HG02588 (cell line): Measurements from ENCODE around the gene TTLL5.

Experiments used
- ATAC-seq: cut with Tn5 transposase; IDR thresholded peaks from one replicate; pipeline ENCODE4 v1.9.1; 2021; ENCODE audit warnings: mild to moderate bottlenecking, moderate library complexity; ENCODE audit not compliant: unreplicated experiment

Gene TTLL5, protein sequence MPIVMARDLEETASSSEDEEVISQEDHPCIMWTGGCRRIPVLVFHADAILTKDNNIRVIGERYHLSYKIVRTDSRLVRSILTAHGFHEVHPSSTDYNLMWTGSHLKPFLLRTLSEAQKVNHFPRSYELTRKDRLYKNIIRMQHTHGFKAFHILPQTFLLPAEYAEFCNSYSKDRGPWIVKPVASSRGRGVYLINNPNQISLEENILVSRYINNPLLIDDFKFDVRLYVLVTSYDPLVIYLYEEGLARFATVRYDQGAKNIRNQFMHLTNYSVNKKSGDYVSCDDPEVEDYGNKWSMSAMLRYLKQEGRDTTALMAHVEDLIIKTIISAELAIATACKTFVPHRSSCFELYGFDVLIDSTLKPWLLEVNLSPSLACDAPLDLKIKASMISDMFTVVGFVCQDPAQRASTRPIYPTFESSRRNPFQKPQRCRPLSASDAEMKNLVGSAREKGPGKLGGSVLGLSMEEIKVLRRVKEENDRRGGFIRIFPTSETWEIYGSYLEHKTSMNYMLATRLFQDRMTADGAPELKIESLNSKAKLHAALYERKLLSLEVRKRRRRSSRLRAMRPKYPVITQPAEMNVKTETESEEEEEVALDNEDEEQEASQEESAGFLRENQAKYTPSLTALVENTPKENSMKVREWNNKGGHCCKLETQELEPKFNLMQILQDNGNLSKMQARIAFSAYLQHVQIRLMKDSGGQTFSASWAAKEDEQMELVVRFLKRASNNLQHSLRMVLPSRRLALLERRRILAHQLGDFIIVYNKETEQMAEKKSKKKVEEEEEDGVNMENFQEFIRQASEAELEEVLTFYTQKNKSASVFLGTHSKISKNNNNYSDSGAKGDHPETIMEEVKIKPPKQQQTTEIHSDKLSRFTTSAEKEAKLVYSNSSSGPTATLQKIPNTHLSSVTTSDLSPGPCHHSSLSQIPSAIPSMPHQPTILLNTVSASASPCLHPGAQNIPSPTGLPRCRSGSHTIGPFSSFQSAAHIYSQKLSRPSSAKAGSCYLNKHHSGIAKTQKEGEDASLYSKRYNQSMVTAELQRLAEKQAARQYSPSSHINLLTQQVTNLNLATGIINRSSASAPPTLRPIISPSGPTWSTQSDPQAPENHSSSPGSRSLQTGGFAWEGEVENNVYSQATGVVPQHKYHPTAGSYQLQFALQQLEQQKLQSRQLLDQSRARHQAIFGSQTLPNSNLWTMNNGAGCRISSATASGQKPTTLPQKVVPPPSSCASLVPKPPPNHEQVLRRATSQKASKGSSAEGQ (N-terminal part only)

DNA sequence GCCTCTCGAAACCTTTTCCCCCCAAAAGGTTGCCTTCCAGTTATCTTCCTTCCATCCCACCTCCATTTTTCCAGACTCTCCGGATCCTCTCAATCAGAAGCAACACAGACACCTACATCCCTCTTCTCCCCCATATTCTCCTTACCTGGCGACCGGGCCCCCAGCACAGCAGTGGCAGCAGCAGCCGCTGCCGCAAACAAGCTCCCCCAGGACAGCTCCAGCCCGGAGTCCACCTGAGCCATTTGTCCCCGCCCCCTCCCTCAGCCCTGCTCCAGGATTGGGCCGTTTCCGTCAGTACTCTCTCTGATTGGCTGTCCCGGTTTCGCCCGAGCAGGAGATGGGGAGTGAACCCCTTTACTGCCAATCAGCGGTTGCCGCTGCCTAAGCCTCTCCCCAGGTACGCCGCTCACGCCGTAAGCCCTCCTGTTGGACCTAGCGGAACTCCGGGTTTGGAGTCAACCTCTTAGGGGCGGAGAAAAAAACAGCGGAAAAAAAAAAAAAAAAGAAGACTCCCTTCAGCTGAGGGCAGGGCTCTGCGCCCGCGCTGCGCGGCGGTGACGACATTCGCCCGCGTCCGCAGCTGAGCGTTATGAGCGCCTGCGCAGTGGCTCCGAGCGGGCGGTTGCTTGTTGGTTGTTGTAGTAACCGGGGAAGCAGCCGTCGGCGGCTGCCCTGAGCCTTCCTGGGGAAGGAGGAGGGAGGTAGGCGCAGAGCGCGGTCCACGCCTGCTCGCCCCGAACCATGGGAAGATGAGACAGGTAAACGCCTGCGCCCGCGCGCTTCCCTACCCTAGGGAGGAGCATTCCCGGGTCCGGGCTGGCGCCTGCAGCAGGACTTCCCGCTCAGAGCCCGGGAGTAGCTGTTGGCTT, at the start of gene TTLL5, which contains the start of gene ERG28:
Gene TTLL5 (plus strand): TSS at position 617 of the 869 bp plus-strand sequence. CDS start 1,904 bp downstream, outside the sequence.
Gene ERG28 (minus strand): TSS at position 247 of the 869 bp plus-strand sequence. CDS start 3,374 bp downstream, outside the sequence.
- peak; percentile 95 for ATAC-seq

DNA sequence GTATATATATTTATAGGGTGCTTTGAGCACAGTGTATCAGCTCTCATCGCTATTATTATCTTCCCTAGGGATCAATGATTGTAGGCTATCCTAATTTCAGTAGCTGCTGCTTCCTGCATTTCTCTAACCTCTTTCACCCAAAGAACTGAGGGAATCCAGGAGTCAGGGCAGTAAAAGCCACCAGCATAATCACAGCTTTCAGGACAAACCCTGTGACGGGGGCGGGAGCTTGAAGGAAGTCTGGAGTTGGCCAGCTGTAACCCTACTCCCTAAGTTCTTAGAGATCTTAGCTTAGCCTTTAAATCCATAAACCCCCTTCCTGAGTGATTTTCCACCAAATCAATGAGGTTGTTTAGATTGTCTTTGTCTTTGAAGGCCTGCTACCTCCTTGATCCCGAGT, 48.9 kb upstream of the TTLL5 start:
- no peak for ATAC-seq

DNA sequence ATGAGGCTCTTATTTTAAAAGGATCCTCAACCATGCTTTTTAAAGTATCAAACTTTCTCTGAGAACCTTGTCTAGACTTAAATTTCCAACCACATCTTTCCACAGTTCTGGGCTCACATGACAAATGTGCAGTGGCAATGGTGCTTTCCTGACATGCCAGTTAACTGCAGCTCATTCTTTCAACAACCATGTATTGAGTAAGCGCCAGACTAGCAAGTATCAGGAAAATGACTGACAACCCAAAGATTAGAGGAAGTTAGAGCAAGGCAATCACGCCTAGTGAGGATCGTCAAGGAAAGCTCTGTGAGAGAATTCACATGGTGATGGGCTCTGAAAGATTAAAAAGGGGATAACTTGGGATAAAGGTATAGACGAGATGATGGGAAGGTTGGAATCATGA, 46.9 kb upstream of the TTLL5 start:
- no peak for ATAC-seq

DNA sequence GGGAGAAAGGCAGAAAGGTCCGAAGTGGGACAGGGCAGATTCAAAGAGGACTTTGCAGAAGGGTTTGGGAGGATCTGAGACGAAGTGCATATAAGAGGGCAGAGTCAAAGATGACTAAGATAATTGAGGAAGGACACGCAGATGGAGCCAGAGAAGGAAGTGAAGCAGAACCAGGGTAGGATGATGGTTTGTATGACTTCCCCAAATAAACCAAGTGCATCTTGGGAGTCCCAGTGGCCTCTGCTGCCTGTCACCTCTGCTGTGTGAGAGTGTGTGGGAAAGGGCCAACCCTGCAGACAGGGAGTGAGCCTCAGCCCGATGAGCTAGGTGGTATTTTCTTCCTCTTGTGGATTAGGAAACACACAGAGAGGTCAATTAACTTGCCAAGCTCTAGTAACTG, 45.8 kb upstream of the TTLL5 start:
- ATAC-seq, result no peak

DNA sequence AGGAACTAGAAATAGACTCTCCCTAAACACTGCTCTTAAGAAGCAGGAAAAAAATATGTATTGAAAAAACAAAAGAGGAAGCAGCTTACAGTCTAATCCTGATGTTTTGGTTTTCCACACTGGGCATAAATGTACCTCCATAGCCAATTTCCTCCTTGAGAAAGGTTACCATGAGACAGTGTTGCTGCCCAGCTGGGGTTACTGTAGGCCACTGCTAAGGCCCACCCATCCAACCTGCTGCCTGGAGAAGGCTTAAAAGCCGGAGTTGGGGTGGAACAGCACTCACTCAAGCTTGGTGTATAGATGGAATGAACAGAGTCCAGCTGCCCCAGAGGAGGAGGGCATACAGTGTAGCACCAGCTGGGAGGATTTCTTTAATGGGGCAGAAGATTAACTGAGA, 41.5 kb upstream of the TTLL5 start:
- no peak for ATAC-seq

DNA sequence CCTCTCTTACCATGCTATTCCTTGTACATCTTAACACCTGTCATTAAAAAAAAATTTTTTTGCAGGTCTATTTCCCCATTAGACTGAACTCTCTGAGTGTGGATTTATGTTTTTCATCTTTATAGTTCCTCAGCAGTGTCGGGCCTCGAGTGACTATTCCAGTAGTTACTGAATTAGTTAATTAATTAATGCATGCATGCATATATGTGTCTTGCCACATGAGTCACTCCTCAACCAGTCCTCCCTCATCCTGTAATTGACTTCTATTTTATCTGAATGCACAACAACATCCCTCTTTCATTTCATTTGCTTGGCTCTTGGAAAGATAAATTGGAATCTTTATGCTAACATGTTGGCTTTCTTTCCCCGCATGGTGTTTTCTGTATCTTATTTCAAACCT, 36.0 kb upstream of the TTLL5 start:
- no peak for ATAC-seq

DNA sequence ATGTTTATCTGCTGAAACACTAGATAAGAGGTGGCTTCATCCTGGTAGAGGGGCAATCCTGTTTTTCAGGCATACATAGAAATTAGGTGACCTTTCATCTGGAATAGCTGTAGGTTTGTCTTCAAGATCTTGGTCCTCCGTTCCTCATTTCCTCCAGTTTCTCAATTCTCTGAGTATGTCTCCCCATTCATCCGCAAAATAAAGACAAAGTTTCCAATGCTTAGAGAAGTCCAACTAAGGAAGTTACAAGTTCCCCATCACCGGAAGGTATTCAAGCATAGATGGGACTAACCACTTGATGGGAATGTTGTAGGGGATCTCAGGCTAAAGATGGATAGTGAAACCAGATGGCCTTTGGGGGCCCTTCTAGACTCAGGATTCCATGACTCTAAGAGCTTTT, 34.6 kb upstream of the TTLL5 start:
- ATAC-seq, result no peak

DNA sequence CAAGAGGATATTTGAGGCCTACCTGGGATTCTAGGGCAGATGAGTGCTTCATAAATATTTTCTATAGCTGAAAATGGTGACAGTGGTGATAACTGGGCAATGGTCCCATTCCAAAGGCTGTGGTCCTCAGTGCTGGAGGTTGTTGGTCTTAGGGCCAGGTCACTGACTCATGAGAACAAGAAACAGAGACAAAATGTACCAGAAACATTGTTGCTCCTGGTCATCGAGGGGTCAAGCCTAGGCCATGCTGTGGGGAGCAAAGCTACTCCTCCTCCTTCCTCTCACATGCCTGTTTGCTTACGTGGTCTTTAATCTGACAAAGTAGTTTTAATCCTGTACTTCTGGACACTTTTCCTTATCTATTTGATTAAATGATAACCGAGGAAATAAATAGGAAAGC, 34.2 kb upstream of the TTLL5 start:
- no peak for ATAC-seq

DNA sequence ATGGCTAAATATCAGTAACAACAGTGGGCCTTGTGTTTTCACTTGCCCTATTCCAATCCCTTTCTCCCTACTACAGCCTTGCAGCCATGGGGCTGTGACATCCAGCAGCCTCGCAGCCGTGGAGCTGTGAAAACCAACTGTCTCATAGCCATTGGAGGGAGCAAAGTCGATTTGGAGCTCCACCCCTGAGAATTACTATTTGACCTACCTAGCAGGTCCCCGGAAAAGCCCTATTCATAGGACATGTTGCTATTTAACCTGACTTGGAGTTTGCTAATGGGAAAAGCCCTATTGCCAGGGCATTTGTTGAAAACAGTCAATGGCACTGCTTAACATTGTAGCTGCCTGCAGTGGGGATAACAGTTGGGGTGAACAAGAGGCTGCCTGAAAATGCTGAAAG, 33.6 kb upstream of the TTLL5 start:
- no peak for ATAC-seq

DNA sequence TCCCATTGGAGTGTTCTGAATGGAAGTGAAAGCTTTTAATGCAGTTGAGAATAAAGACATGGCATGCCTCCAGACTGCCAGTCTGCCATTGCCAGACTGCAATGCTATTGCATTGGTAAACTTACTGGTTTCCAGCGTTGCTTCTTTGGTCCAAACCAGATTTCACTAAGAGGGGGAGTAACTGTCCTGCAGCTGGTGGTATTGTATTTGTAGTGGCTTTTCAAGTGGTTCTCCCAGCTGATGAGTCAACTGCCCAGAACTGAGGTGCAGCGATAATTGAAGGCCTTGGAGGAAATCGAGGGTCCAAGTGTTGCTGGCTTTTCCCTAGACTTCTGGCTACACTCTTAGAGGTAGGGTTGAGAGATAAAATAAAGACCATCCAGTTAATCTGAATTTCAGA, 32.2 kb upstream of the TTLL5 start:
- ATAC-seq, result no peak

DNA sequence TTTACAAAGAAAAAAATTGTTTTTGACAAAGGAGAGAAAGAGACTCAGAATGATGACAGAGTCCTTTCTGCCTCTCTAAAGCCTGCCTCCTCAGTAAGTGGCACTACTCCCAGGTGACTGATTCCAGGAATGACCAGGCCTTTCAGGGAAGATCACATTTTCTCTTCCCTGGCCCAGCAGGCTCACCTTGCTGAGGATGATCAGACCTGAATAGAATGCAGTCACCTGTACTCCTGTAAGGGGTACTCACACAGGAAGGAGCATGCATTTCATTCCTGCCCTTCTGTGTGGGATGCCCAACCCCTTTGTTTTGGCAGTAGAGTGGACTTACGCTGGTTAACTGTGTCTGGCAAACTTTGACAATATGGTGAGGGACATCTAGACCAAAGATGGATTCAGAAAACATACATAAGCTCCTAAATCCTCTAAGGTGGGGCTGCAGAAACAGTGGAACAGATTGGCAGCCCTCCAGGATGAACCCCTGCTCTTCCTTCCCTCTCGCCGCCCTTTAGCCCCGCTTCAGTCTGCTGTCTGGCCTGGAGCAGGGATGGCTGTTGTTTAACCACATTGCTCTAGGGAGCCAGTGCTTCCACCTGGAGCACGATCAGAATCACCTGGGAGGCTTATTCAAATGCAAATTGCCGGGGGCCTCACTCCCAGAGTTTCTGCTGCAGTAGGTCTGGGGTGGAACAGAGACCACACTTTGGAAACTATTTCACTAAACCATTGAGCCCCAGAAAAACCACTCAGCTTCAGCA, 30.2 kb upstream of the TTLL5 start:
- ATAC-seq, result no peak

DNA sequence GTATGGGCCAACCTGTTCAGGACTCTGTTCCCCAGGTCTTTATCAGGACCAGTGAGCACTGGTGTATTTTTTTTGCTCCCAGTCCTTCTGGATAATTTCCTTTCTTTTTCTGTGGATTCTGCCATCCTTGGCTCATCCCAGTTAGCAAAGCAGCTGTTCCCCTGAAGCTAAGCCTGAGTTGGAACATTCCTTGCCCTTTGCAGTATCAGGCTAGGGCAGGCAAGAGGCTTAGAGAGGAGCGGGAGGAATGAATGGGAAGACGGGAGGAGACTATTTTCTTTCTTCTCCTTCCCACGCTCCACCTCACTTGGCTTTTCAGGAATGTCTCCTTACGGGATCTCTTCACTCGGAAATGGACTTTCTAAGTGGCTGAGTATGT, 29.6 kb upstream of the TTLL5 start:
- ATAC-seq, result no peak

DNA sequence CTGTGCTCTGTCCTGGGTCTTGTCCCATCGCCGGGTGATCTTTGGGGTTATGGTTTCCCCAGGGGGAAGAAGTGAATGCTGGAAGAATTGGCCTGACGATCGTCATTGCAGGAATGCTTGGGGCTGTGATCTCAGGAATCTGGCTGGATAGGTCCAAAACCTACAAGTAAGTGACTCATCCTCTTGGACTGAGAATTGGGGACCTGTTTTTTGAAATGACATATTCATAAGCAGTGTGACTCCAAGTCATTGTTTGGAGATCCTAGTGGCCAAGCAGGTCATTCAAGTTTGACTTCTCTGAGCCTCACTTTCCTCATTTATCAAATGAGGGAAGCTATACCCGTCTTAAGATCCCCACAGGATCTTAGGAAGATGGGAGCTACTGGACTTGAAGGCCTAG, 26.2 kb upstream of the TTLL5 start:
- no peak for ATAC-seq

DNA sequence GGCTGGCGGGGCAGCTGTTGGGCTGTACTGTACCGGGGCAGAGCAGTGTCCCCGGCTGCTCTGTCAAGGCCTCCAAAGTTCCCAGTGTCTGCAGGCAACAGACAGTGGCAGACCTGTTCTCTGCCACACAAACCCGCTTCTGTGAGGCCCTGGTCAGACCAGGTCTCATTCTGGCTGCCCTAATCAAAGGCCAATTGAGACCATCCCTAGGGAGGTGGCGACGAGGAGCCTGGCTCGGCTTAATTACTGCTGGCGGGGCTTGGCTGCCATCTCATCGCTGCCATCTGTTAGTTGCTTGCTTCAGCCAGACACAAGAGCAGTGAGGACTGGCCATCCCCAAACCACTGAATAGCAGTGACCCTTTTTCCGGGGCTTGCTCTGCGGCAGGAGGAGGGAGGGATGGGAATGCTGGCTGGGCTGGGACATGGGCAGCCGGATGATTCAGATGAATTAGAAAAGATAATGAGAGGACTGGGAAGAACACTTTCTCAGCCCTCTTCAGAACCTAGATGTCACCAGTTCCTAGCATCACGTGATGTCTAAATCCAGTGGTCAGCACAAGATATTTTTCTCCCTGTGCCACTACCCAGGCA, 24.9 kb upstream of the TTLL5 start:
- ATAC-seq, result no peak

DNA sequence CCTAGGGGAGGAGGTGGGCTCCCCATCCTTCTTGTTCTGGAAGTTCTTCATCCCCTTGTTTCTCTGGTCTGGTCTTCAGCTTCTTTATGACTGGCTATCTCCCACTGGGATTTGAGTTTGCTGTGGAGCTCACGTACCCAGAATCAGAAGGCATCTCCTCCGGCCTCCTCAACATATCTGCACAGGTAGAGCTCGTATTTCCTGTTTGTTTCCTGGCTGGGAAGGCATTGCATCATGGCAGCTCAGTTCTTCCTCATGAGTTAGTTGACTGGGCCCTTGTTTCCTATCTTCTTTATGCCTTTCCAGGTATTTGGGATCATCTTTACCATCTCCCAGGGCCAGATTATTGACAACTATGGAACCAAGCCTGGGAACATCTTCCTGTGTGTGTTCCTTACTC, 20.2 kb upstream of the TTLL5 start:
- ATAC-seq, result no peak

DNA sequence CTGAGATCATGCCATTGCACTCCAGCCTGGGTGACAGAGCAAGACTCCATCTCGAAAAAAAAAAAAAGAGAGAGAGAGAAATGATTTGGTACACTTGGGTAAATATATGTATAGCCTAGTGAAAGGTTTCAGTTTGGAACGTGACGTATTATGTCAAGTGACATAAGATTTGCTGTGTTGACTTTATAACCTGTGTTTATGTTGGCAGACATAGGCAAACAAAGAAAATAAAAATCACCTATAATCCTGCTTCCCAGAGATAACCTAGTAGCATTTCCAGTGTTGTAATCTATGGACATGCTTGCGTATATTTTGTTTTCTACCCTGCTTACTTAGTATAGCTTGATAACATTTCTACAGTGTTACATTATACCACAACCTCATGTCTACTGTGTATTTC, 17.1 kb upstream of the TTLL5 start:
- ATAC-seq, result no peak

DNA sequence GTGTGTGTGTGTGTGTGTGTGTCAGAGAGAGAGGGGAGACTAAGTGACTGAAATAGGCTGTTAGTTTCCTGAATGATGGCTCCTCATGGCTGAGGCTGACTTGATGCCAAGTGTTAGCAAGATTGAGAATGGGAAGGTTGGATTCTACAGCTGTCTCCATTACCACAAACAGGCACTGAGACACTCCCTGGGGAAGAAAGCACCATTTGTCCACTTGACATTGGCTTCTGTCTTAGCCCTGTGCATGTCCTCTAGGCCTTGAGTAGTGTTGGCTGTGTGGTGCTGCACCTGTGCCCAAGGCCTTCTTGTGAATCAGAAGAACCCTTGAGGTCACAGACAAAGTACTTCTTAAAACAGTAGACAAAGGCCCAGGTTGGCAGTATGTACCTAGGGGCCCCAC, 16.0 kb upstream of the TTLL5 start:
- no peak for ATAC-seq

DNA sequence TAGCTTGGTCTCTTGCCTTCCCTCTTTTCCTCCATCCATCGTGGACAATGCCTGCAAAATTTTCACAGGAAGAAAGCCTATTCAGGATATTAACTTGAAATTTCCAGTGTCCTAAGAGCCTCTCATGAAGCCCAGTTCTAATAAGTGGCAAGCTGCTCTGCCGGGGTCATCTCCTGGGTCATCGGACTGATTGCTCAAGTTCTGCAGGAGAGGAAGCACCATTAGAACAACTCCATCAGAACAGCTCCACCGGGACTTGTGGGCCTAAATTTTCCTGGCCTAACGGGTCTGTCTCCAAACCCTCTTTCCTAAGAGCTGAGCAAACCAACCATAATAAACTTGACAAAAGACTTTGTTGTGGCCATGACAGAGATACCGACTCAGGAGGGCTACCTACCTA, 14.3 kb upstream of the TTLL5 start:
- ATAC-seq, result no peak

DNA sequence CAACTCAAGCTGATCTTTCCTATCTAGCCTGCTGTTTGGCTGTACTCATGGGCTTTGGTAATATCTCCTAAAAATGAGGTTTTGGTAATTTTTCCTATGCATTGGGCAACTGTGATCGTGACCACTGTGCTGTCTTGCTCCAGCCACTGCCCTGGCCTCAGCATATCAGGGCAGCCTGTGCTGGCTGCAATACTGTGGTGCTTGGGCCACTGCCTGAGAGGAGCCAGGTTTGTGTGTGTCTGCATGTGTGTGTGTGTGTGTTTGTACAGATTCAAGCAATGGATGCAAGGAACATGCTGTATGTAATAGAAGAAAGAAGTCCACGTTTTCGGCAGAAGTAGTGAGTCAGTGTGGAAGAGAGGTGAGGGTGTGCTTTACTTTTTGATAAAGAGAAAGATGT, 13.4 kb upstream of the TTLL5 start:
- ATAC-seq, result no peak
